ENCODE measurements around the gene RFTN1. TPM values are rescaled to one million over a fixed set of nuclear protein-coding genes. Genes with fewer than 3 reads are reported as not detected.

Gene RFTN1
- total and polyA plus RNA-seq, 8 donors, result 1.9 to 14.0 (median 2.9) TPM

GRCh38 chr3:16396202-16396601, 117.3 kb downstream of the RFTN1 start:
- DNase-seq (no peak), ATAC-seq (no peak)
- no peak overlapping the region for H3K27ac ChIP-seq

GRCh38 chr3:16395212-16395611, 118.3 kb downstream of the RFTN1 start:
- TF ChIP-seq CTCF (IDR thresholded peaks at IDR 0.05), result no peak
- no peak for ATAC-seq
- H3K4me3 ChIP-seq, result no peak overlapping the region
- no peaks in the 10 kb centered on the region for H3K4me1 ChIP-seq
- WGBS, 2 donors, result 17 to 48% methylated on average over 3 of the region's 3 CpGs
- no peaks in the 10 kb centered on the region for H3K36me3 ChIP-seq
- FAIRE-seq, result no peak
- no peak for DNase-seq
- H3K9me3 ChIP-seq, result no peaks in the 10 kb centered on the region
- no peaks in the 10 kb centered on the region for H3K27me3 ChIP-seq
- no peak overlapping the region for H3K27ac ChIP-seq
- intact Hi-C loops (cut with DNase I), result no loop called here

More at GRCh38 chr3:16396202-16396601, 117.3 kb downstream of the RFTN1 start:
- intact Hi-C loops (cut with DNase I), result no loop called here
- Histone ChIP-seq H3K9me3 (no peaks in the 10 kb centered on the region), H3K4me1 (no peaks in the 10 kb centered on the region), H3K4me3 (no peak overlapping the region), H3K36me3 (no peaks in the 10 kb centered on the region), H3K27me3 (no peaks in the 10 kb centered on the region)
- FAIRE-seq, result no peak
- 56 to 61% methylated on average over 4 of the region's 4 CpGs for WGBS, 2 donors
- TF ChIP-seq CTCF (IDR thresholded peaks at IDR 0.05), result no peak

- H3K36me3 ChIP-seq, result no peaks in the 10 kb centered on the region
- no peak for TF ChIP-seq CTCF (IDR thresholded peaks at IDR 0.05)
- no peaks in the 10 kb centered on the region for H3K27me3 ChIP-seq
- FAIRE-seq (no peak), DNase-seq (no peak), ATAC-seq (no peak)
- H3K27ac ChIP-seq, result no peak overlapping the region
- H3K9me3 ChIP-seq, result no peaks in the 10 kb centered on the region
- 0 to 3% methylated on average over 1 of the region's 1 CpG for WGBS, 2 donors
- intact Hi-C loops (cut with DNase I), result no loop called here
- H3K4me3 ChIP-seq, result no peak overlapping the region
- H3K4me1 ChIP-seq, result no peaks in the 10 kb centered on the region
Observed at GRCh38 chr3:16394639-16395038, 118.9 kb downstream of the RFTN1 start.

GRCh38 chr3:16392717-16393116, 120.8 kb downstream of the RFTN1 start:
- no peaks in the 10 kb centered on the region for H3K9me3 ChIP-seq
- H3K4me1 ChIP-seq, result no peaks in the 10 kb centered on the region
- no peaks in the 10 kb centered on the region for H3K36me3 ChIP-seq
- WGBS, 2 donors, result 68 to 89% methylated on average over 1 of the region's 1 CpG
- H3K27ac ChIP-seq, result no peak overlapping the region
- no peaks in the 10 kb centered on the region for H3K27me3 ChIP-seq
- FAIRE-seq (no peak), ATAC-seq (no peak), DNase-seq (no peak)
- intact Hi-C loops (cut with DNase I), result no loop called here
- H3K4me3 ChIP-seq, result no peak overlapping the region
- no peak for TF ChIP-seq CTCF (IDR thresholded peaks at IDR 0.05)

- TF ChIP-seq CTCF (IDR thresholded peaks at IDR 0.05), result no peak
- Histone ChIP-seq H3K4me1 (no peaks in the 10 kb centered on the region), H3K9me3 (no peaks in the 10 kb centered on the region), H3K27me3 (no peaks in the 10 kb centered on the region), H3K27ac (no peak overlapping the region), H3K36me3 (no peaks in the 10 kb centered on the region), H3K4me3 (no peak overlapping the region)
- ATAC-seq, result no peak
- WGBS, 2 donors, result 68 to 71% methylated on average over 1 of the region's 1 CpG
- DNase-seq, result no peak
- intact Hi-C loops (cut with DNase I), result no loop called here
- FAIRE-seq, result no peak
Observed at GRCh38 chr3:16392065-16392464, 121.4 kb downstream of the RFTN1 start.

All from pancreas (tissue), 10 donors.